22Rv1 (cell line): ENCODE results near the gene MAN2B2.

Experiments
- ZFX ChIP-seq: fragments of 450-650 bp; IDR thresholded peaks from 2 replicates; pipeline ENCODE4 v1.6.1; 2017; ENCODE audit warnings: antibody characterized with exemption, borderline replicate concordance
- TF ChIP-seq, protein P1 (sequence below): fragments of 450-650 bp; IDR thresholded peaks from 2 replicates; pipeline ENCODE4 v1.5.1; 2017; ENCODE audit warnings: mild to moderate bottlenecking

GRCh38 chr4:6619116-6619465 is 44.1 kb downstream of the MAN2B2 start:
- TF ChIP-seq, protein P1, sequence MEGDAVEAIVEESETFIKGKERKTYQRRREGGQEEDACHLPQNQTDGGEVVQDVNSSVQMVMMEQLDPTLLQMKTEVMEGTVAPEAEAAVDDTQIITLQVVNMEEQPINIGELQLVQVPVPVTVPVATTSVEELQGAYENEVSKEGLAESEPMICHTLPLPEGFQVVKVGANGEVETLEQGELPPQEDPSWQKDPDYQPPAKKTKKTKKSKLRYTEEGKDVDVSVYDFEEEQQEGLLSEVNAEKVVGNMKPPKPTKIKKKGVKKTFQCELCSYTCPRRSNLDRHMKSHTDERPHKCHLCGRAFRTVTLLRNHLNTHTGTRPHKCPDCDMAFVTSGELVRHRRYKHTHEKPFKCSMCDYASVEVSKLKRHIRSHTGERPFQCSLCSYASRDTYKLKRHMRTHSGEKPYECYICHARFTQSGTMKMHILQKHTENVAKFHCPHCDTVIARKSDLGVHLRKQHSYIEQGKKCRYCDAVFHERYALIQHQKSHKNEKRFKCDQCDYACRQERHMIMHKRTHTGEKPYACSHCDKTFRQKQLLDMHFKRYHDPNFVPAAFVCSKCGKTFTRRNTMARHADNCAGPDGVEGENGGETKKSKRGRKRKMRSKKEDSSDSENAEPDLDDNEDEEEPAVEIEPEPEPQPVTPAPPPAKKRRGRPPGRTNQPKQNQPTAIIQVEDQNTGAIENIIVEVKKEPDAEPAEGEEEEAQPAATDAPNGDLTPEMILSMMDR: no peak
- TF ChIP-seq ZFX: no peak
